H4 (cell line): ENCODE data around the gene TBC1D22A. TPM values are rescaled to one million over a fixed set of nuclear protein-coding genes. Genes with fewer than 3 reads are reported as not detected.

ENCODE experiments used
- DNase-seq: peaks from one replicate; pipeline ENCODE4 v3.0.0-alpha.2; 2015; ENCODE audit warnings: low spot score
- total RNA-seq: library from RNA; depleted of rRNA; stranded (reverse); fragments of >200 nt; shearing (Covaris generic); gene quantifications from 2 replicates; pipeline ENCODE4 v1.2.3, GENCODE V29; 2014; rRNA removed

TBC1D22A gene
- total RNA-seq, 1 experiment from 2014 or later = 8.6 TPM

DNA sequence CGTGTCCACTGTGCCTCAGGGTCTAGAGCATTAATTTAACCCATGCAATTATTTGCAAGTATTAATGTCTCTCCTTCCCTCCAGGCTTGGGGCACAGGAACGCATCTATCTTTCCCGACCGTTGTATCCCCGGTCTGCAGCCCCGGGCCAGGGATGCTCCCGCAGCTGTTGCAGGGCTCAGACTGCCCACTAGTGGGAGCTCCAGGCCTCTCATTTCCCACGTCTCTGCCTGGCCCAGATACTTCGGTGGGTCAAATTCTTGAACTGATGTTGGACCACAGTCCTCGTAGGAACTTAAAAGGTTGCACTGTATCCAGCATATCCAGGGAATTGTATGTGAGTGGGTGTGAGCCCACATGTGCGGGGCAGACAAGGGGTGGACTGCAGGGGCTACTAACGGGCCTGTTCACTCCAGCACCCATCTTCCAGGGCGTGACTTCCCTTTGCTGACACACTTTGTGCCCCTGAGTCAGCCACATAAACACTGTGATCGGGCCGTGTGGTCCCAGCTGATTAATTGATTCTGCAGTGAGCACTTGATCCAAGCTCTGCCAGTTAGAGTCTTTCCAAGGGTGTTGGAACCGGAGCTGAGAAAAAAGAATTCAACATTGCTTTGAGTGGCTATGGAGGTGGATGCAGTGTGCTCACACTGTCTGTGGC is 451.3 kb downstream of the TBC1D22A start:
- DNase-seq = no peak

DNA sequence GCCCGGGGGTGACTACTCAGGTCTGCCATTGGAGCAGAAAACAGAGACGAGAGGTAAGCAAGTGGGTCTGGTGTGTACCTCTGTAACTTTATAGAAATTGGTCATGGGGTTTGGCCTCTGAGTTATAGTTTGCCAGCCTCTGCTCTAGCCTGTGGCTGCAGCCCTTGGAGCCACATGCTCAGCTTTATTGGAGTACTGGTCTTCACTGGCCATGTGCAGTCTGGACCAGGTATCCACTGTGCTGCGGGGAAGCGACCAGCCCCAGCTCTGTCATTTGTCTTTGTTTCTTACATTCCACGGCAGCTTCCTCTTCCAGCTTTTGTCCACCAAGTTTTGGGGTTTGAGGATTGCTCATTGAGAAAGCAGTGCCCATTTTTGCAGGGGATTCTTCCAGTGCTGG is 453.4 kb downstream of the TBC1D22A start:
- DNase-seq = no peak

DNA sequence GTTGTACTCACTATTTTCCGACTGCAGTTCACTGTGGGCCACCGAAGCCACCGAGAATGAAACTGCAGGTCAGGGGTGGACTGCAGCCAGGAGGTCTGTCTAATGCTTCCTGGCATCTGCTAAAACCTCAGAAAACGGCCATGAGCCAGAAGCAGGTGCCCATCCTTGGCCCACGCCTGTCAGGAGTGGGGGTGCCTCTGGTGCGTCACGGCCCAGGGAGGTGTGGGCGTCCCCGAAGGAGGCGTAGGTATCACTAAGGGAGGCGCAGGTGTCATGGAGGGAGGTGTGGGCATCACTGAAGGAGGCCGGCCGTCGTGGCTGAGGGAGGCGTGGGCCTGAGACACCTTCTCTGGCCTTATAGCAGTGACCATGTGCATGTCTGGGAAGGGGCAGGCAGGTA is 456.2 kb downstream of the TBC1D22A start:
- DNase-seq = no peak

DNA sequence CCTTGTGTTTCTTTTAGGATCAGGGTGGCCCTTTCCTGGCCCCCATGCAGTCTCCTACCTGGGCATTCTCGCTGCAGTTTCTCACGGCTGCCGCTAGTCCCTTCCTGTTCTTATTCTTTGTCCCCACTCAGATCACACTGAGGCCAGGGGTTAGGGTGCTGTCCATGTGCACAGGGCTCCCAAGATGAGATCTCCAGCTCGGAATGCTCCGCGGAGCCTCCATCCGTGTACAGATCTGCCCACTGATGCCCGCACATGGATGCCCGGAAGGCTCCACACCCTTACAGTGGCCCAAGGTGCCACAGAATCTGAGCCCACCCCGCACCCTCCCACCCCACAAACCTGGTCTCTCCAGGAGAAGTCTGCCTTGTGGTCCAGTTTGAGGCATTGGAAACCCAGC is 457.3 kb downstream of the TBC1D22A start:
- DNase-seq = no peak

DNA sequence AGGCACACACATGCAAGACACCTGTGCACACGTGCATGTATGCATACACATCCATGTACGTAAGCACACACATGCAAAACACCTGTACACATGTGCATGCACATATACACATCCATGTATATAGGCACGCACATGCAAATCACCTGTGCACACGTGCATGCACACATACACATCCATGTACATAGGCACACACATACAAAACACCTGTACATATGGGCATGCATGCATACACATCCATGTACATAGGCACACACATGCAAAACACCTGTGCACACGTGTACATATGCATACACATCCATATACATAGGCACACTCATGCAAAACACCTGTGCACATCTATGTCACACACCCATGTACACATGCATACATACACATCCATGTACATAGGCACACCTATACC is 458.3 kb downstream of the TBC1D22A start:
- no peak for DNase-seq

DNA sequence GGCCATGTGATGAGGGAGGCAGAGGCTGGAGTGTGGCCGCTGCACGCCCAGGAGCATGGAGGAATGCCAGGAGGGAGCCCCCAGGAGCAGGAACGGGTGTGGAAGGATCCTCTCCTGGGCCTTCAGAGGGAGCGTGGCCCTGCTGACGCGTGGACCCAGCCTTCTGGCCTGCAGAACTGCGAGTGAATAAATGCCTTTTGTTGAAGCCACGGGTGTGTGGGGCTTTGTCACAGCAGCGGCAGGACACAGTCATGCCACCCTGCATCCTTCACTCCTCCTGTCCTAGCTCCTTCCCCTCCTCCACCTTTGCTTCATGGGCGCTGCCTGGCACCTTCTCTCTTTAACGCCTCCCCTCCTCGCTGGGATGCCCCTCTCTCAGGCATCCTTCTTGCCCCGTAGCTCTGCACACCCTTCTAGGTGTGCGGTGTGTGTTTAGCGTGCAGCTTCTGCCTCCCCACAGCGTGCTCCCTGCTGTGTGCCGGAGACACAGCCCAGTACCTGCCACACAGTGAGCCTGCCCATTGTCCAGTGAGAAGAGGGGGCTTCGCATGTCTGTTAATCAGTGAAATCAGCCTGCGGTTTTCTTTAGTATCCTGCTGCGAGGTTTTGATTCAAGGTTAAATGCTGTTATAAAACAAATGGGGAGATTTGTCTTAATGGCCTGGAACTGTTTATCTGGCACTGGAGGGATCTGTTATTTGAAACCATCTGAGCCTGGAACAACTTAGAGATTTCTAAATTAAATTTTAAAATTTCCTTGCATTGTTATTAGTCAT is 459.6 kb downstream of the TBC1D22A start:
- no peak for DNase-seq

Other genes starting within 250 kb of the TBC1D22A start
- gene CELSR1, start 225.0 kb upstream of the TBC1D22A start, total RNA-seq = 5.7 and 12.7 TPM in 2 replicates
- 3.2 and 25.4 TPM in 2 replicates for gene GRAMD4, start 142.3 kb upstream of the TBC1D22A start, total RNA-seq
- gene CERK, start 24.4 kb upstream of the TBC1D22A start, total RNA-seq = 16.9 and 19.6 TPM in 2 replicates